GM12865 (cell line): Measurements from ENCODE around the gene SFT2D3.

ENCODE experiments used
- DNase-seq: peaks from one replicate; pipeline ENCODE4 v3.0.0; 2010; ENCODE audit warnings: low read depth
- H3K4me3 ChIP-seq: 2 replicates; pipeline ENCODE4 v1.5.1; 2011; ENCODE audit warnings: mild to moderate bottlenecking, low read depth, low read length, control low read depth
- CTCF ChIP-seq: IDR thresholded peaks from 2 replicates; pipeline ENCODE4 v1.5.1; 2011; ENCODE audit warnings: low read length, control low read depth, low read depth, inconsistent platforms; ENCODE audit not compliant: insufficient read depth; ENCODE audit errors: missing control alignments

Gene SFT2D3

GRCh38 chr2:127701193-127701650 is at the start of gene SFT2D3:
Gene SFT2D3 (plus strand): TSS chr2:127701497. CDS start chr2:127701529, 32 bp downstream.
- DNase-seq, result peak; percentile 98
- peak within 1 kb of the TSS; percentile 73 for H3K4me3 ChIP-seq
- TF ChIP-seq CTCF, result no peak

GRCh38 chr2:127651971-127652550 is 49.2 kb upstream of the SFT2D3 start:
- DNase-seq, result no peak
- no peak for TF ChIP-seq CTCF
- H3K4me3 ChIP-seq, result no peak overlapping the region

- no peak for TF ChIP-seq CTCF
- H3K4me3 ChIP-seq, result no peak overlapping the region
- DNase-seq, result no peak
Observed at GRCh38 chr2:127652786-127653357, 48.4 kb upstream of the SFT2D3 start.

- TF ChIP-seq CTCF, result no peak
- no peak overlapping the region for H3K4me3 ChIP-seq
- DNase-seq, result no peak
Observed at GRCh38 chr2:127653421-127654083, 47.7 kb upstream of the SFT2D3 start.

- no peak for TF ChIP-seq CTCF
- no peak for DNase-seq
- no peak overlapping the region for H3K4me3 ChIP-seq
Observed at GRCh38 chr2:127654084-127654837, 47.0 kb upstream of the SFT2D3 start.

- H3K4me3 ChIP-seq, result no peak overlapping the region
Observed at GRCh38 chr2:127654838-127655175, 46.5 kb upstream of the SFT2D3 start.

More at GRCh38 chr2:127654838-127655175, 46.5 kb upstream of the SFT2D3 start:
- DNase-seq, result no peak
- TF ChIP-seq CTCF, result no peak
